ENCODE results near the gene NOTCH1. TPM values are rescaled to one million over a fixed set of nuclear protein-coding genes. Genes with fewer than 3 reads are reported as not detected.

NOTCH1 gene
- total RNA-seq, 2 donors from 2014 or later = 29.6 to 65.3 TPM

GRCh38 chr9:136499935-136500910 lies 45.6 kb downstream of the NOTCH1 start:
- TF ChIP-seq POLR2A (IDR thresholded peaks at IDR 0.05) (no peak), CTCF (IDR thresholded peaks at IDR 0.05) (peak in 1 of 7 experiments; percentile 5)
- intact Hi-C loops (cut with DNase I) = no loop called here
- Histone ChIP-seq H3K36me3 (replicated peaks in 1 of 2; ENCODE audit: insufficient read depth in 1 of 2, low read depth in 2 of 2) (peaks cover 16 to 42% of the 10 kb centered on the region in 2 donors), H3K27me3 (no peaks in the 10 kb centered on the region), H3K9me3 (no peaks in the 10 kb centered on the region), H3K27ac (peak overlapping the region; percentile 65 to 89 (median 80)), H3K4me1 (peaks cover 32% of the 10 kb centered on the region), H3K4me3 (no peak overlapping the region)
- 49 to 66% methylated on average over 13 to 47 of the region's 50 CpGs for WGBS, 2 donors
- DNase-seq (peak; percentile 59 to 89 (median 86)), ATAC-seq (peak; percentile 28)

GRCh38 chr9:136499071-136499934 lies 46.5 kb downstream of the NOTCH1 start:
- Histone ChIP-seq H3K4me1 (peaks cover 32% of the 10 kb centered on the region), H3K9me3 (no peaks in the 10 kb centered on the region), H3K36me3 (replicated peaks in 1 of 2; ENCODE audit: insufficient read depth in 1 of 2, low read depth in 2 of 2) (peaks cover 7 to 34% of the 10 kb centered on the region in 2 donors), H3K4me3 (no peak overlapping the region), H3K27ac (peak overlapping the region; percentile 65 to 89 (median 80)), H3K27me3 (no peaks in the 10 kb centered on the region)
- 52 to 83% methylated on average over 32 to 44 of the region's 46 CpGs for WGBS, 2 donors
- peak in 1 of 7 experiments; percentile 3 for TF ChIP-seq CTCF (IDR thresholded peaks at IDR 0.05)
- no peak for TF ChIP-seq POLR2A (IDR thresholded peaks at IDR 0.05)
- intact Hi-C loops (cut with DNase I) = no loop called here
- DNase-seq (peak; percentile 87 to 93 (median 93)), ATAC-seq (peak; percentile 80)

GRCh38 chr9:136497916-136498695 lies 47.7 kb downstream of the NOTCH1 start:
- Histone ChIP-seq H3K9me3 (no peaks in the 10 kb centered on the region), H3K36me3 (replicated peaks in 1 of 2; ENCODE audit: insufficient read depth in 1 of 2, low read depth in 2 of 2) (peaks cover 4 to 22% of the 10 kb centered on the region in 2 donors), H3K27me3 (no peaks in the 10 kb centered on the region), H3K27ac (peak overlapping the region in 1 of 4 donors; percentile 65), H3K4me1 (peaks cover 32% of the 10 kb centered on the region), H3K4me3 (no peak overlapping the region)
- TF ChIP-seq CTCF (IDR thresholded peaks at IDR 0.05) (no peak), POLR2A (IDR thresholded peaks at IDR 0.05) (no peak)
- 64 to 100% methylated on average over 2 to 23 of the region's 28 CpGs for WGBS, 2 donors
- intact Hi-C loops (cut with DNase I) = no loop called here
- no peak for ATAC-seq
- DNase-seq = peak; percentile 46 to 84 (median 76)

GRCh38 chr9:136496801-136497620 lies 48.8 kb downstream of the NOTCH1 start:
- H3K4me1 ChIP-seq = peaks cover 32% of the 10 kb centered on the region
- ATAC-seq (no peak), DNase-seq (no peak)
- peaks cover 2 to 19% of the 10 kb centered on the region in 2 donors for H3K36me3 ChIP-seq (replicated peaks in 1 of 2; ENCODE audit: insufficient read depth in 1 of 2, low read depth in 2 of 2)
- H3K27ac ChIP-seq = no peak overlapping the region
- 91 to 96% methylated on average over 43 to 53 of the region's 56 CpGs for WGBS, 2 donors
- intact Hi-C loops (cut with DNase I) = no loop called here
- no peaks in the 10 kb centered on the region for H3K27me3 ChIP-seq
- TF ChIP-seq CTCF (IDR thresholded peaks at IDR 0.05) (no peak), POLR2A (IDR thresholded peaks at IDR 0.05) (no peak)
- H3K4me3 ChIP-seq = no peak overlapping the region
- no peaks in the 10 kb centered on the region for H3K9me3 ChIP-seq

All from body of pancreas (tissue), 4 donors.